ENCODE data around the gene PLEKHG4. TPM values are rescaled to one million over a fixed set of nuclear protein-coding genes. Genes with fewer than 3 reads are reported as not detected.

PLEKHG4 gene
- total and polyA plus RNA-seq, 9 of the 15 experiments (the other 6 are each of a cell fraction or from before 2014, with no cell fraction given): 3.7 to 36.8 (median 17.9) TPM

DNA sequence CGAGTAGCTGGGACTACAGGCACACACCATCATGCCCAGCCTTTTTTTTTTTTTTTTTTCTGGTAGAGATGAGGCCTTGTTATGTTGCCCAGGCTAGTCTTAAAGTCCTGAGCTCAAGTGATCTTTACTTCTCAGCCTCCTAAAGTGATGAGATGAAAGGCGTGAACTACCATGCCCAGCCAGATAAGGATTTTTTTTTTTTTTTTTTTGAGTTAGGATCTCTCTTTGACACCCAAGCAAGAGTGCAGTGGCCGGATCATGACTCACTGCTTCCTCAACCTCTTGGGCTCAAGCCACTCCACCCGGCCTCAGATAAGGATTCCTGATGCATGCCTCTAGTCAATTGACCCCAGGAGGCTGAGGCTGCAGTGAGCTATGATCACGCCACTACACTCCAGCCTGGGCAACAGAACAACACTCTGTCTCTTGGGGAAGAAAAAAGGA, 11.2 kb upstream of the PLEKHG4 start (continued):
- TF ChIP-seq ZBTB2 (IDR thresholded peaks at IDR 0.05) (peak; percentile 85), ZBTB11 (CRISPR knock-in tag; IDR thresholded peaks at IDR 0.05) (peak in 1 of 3 experiments; percentile 78; a peak in 2 of 6 replicates), SOX6 (IDR thresholded peaks at IDR 0.05) (peak; percentile 78), BRD9 (IDR thresholded peaks at IDR 0.05; ENCODE audit: low read depth, partially characterized antibody) (peak; percentile 92), GTF2F1 (IDR thresholded peaks at IDR 0.05; ENCODE audit: low read depth, low read length) (no peak), ZNF146 (CRISPR knock-in tag; IDR thresholded peaks at IDR 0.05; ENCODE audit: unreplicated experiment) (no peak), SUPT5H (IDR thresholded peaks at IDR 0.05) (peak; percentile 27; the same call in 1 of the 2 replicates), ETV5 (CRISPR knock-in tag; IDR thresholded peaks at IDR 0.05; ENCODE audit: low read depth) (peak; percentile 50; the same call in 1 of the 2 replicates), CBX2 (IDR thresholded peaks at IDR 0.05; ENCODE audit: insufficient read depth, low read length, poor library complexity, severe bottlenecking) (no peak), ZNF436 (CRISPR knock-in tag; IDR thresholded peaks at IDR 0.05) (no peak), MIER1 (IDR thresholded peaks at IDR 0.05; ENCODE audit: low read depth) (peak; percentile 63)
- TF ChIP-seq, protein P1, sequence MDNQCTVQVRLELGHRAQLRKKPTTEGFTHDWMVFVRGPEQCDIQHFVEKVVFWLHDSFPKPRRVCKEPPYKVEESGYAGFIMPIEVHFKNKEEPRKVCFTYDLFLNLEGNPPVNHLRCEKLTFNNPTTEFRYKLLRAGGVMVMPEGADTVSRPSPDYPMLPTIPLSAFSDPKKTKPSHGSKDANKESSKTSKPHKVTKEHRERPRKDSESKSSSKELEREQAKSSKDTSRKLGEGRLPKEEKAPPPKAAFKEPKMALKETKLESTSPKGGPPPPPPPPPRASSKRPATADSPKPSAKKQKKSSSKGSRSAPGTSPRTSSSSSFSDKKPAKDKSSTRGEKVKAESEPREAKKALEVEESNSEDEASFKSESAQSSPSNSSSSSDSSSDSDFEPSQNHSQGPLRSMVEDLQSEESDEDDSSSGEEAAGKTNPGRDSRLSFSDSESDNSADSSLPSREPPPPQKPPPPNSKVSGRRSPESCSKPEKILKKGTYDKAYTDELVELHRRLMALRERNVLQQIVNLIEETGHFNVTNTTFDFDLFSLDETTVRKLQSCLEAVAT (IDR thresholded peaks at IDR 0.05): peak in 1 of 2 experiments; percentile 57; a peak in 1 of 4 replicates
- TF ChIP-seq, protein P2, sequence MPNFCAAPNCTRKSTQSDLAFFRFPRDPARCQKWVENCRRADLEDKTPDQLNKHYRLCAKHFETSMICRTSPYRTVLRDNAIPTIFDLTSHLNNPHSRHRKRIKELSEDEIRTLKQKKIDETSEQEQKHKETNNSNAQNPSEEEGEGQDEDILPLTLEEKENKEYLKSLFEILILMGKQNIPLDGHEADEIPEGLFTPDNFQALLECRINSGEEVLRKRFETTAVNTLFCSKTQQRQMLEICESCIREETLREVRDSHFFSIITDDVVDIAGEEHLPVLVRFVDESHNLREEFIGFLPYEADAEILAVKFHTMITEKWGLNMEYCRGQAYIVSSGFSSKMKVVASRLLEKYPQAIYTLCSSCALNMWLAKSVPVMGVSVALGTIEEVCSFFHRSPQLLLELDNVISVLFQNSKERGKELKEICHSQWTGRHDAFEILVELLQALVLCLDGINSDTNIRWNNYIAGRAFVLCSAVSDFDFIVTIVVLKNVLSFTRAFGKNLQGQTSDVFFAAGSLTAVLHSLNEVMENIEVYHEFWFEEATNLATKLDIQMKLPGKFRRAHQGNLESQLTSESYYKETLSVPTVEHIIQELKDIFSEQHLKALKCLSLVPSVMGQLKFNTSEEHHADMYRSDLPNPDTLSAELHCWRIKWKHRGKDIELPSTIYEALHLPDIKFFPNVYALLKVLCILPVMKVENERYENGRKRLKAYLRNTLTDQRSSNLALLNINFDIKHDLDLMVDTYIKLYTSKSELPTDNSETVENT (CRISPR knock-in tag; IDR thresholded peaks at IDR 0.05): no peak
- TF ChIP-seq, protein P3, sequence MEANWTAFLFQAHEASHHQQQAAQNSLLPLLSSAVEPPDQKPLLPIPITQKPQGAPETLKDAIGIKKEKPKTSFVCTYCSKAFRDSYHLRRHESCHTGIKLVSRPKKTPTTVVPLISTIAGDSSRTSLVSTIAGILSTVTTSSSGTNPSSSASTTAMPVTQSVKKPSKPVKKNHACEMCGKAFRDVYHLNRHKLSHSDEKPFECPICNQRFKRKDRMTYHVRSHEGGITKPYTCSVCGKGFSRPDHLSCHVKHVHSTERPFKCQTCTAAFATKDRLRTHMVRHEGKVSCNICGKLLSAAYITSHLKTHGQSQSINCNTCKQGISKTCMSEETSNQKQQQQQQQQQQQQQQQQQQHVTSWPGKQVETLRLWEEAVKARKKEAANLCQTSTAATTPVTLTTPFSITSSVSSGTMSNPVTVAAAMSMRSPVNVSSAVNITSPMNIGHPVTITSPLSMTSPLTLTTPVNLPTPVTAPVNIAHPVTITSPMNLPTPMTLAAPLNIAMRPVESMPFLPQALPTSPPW (CRISPR knock-in tag; IDR thresholded peaks at IDR 0.05): peak; percentile 65
